Activated naive CD4-positive, alpha-beta T cell treated with anti-CD3 and anti-CD28 coated beads, Interleukin-2, amount 50 U/mL, for 24 hours (primary cell): ENCODE data around the gene PARVG.

Experiments used
- H3K27ac Mint-ChIP-seq: one replicate; pipeline ENCODE4 v1.8.0; 2021; ENCODE audit warnings: mild to moderate bottlenecking, mixed read lengths
- H3K27me3 Mint-ChIP-seq: one replicate; pipeline ENCODE4 v1.8.0; 2021; ENCODE audit warnings: mixed read lengths
- H3K36me3 Mint-ChIP-seq: one replicate; pipeline ENCODE4 v1.8.0; 2021; ENCODE audit warnings: mixed read lengths
- H3K4me1 Mint-ChIP-seq: one replicate; pipeline ENCODE4 v1.8.0; 2021; ENCODE audit warnings: mixed read lengths
- H3K4me3 Mint-ChIP-seq: one replicate; pipeline ENCODE4 v1.8.0; 2021; ENCODE audit warnings: mild to moderate bottlenecking, mixed read lengths
- H3K9me3 Mint-ChIP-seq: one replicate; pipeline ENCODE4 v1.8.0; 2021; ENCODE audit warnings: mixed read lengths

The PARVG gene

DNA sequence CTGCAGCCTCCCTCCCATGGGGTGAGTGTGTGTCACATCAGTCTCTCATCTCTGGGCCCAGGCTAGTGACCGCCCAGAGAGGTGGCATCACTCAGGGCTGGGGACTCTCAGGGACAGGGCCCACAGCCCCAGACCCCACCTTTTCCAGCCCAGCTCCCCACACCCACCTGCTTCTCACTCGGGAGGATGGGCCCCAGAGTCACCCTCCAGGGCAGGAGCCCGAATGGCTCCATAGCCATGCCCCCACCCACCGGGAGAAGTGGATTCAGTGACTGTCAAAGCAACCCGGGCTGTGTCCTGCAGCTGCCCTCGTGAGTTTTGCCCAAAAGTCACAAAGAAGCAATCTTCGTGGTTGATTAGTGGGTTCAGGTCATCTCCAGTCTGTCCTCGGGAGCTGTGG lies 26.0 kb downstream of the PARVG start:
- peak overlapping the region; percentile 72 for H3K27ac Mint-ChIP-seq
- peaks cover 10% of the 10 kb centered on the region for H3K4me1 Mint-ChIP-seq

DNA sequence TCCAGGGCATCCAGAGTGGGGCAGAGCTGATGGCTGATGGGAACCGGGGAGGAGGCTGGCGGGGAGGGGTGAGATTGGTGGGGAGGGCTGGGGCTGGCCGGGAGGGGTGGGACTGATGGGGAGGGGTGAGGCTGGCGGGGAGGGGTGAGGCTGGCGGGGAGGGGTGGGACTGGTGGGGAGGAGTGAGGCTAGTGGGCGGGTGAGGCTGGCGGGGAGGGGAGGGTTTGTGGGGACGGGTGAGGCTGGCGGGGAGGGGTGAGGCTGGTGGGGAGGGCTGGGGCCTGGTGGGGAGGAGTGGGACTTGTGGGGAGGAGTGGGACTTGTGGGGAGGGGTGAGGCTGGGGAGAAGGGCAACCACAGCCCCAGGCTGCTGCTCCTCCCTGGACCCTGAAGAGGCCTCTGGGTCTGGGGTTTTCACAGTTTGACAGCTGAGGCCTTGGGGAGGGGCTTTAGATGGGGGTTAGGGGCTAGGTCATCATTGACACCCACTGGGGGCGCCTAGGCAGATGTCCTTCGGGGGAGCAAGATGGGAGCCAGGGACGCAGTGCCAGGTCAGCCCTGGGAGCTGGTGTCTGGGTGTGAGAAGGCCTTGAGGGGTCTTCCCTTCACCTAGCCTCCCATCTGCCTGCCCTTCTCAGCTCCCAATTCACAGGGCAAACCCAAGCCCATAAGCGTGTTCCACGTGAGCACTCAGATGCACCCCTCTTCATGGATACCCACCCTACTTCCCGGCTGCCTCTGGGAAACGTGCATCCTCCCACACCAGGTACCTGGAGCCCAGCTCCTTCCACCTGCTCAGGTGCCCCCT lies 26.7 kb downstream of the PARVG start:
- H3K36me3 Mint-ChIP-seq: peaks cover 29% of the 10 kb centered on the region
- H3K27ac Mint-ChIP-seq: peak overlapping the region; percentile 72
- H3K27me3 Mint-ChIP-seq: no peaks in the 10 kb centered on the region
- peaks cover 13% of the 10 kb centered on the region for H3K9me3 Mint-ChIP-seq
- no peak overlapping the region for H3K4me3 Mint-ChIP-seq
- H3K4me1 Mint-ChIP-seq: peaks cover 10% of the 10 kb centered on the region

More for the DNA sequence above, 26.0 kb downstream of the PARVG start:
- H3K9me3 Mint-ChIP-seq: peaks cover 13% of the 10 kb centered on the region
- H3K4me3 Mint-ChIP-seq: no peak overlapping the region
- no peaks in the 10 kb centered on the region for H3K27me3 Mint-ChIP-seq
- peaks cover 33% of the 10 kb centered on the region for H3K36me3 Mint-ChIP-seq

DNA sequence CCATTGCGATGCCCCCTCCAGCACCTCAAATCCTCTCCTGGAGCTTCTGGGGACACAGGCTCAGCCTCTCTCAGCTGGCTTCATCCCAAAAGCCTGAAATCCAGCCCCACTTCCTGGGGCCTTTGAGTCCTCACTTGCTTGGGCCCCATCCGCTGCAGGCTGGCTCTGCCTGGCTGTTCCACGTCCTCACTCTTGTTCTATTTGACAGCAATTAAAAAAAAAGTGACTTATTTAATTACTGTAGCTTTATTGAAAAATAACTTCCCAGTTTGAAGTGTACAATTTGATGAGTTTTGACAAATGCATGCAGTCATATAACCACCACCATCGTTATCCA lies 27.2 kb downstream of the PARVG start:
- peaks cover 10% of the 10 kb centered on the region for H3K4me1 Mint-ChIP-seq
- H3K27ac Mint-ChIP-seq: no peak overlapping the region
- H3K27me3 Mint-ChIP-seq: no peaks in the 10 kb centered on the region
- no peak overlapping the region for H3K4me3 Mint-ChIP-seq
- peaks cover 28% of the 10 kb centered on the region for H3K36me3 Mint-ChIP-seq
- peaks cover 13% of the 10 kb centered on the region for H3K9me3 Mint-ChIP-seq

DNA sequence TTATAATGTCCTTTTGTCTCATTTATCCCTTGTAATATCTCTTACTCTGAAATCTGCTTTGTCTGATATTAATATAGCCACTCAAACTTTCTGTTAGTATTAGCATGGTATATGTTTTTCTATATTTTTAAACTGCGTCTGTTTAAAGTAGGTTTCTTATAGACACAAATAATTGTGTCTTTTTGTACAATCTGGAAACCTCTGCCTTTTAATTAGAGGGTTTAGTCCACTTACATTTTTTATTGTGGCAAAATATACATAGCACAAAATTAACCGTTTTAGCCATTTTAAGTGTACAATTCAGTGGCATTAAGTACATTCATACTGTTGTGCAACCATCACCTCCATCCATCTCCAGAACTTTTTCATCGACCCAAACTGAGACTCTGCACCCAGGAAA lies 28.6 kb downstream of the PARVG start:
- H3K27me3 Mint-ChIP-seq: no peaks in the 10 kb centered on the region
- no peak overlapping the region for H3K4me3 Mint-ChIP-seq
- no peak overlapping the region for H3K27ac Mint-ChIP-seq
- H3K4me1 Mint-ChIP-seq: peaks cover 10% of the 10 kb centered on the region
- H3K36me3 Mint-ChIP-seq: peaks cover 25% of the 10 kb centered on the region
- peaks cover 13% of the 10 kb centered on the region for H3K9me3 Mint-ChIP-seq

DNA sequence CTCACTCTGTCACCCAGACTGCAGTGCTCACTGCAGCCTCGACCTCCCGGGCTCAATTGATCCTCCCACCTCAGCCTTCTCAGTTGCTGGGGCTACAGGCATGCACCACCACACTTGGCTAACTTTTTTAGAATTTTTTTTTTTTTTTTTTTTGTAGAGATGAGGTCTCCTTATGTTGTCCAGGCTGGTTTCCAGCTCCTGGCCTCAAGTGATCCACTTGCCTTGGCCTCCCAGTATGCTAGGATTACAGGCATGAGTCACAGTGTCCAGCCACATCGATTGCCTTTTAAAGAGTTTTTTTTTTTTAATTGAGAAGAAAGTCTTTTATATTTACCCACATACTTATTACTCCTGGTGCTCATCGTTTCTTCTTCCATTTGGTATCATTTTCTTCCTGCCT lies 30.0 kb downstream of the PARVG start:
- Mint-ChIP-seq H3K27ac (no peak overlapping the region), H3K27me3 (no peaks in the 10 kb centered on the region), H3K9me3 (peaks cover 13% of the 10 kb centered on the region), H3K36me3 (peaks cover 22% of the 10 kb centered on the region), H3K4me1 (peaks cover 10% of the 10 kb centered on the region), H3K4me3 (no peak overlapping the region)

DNA sequence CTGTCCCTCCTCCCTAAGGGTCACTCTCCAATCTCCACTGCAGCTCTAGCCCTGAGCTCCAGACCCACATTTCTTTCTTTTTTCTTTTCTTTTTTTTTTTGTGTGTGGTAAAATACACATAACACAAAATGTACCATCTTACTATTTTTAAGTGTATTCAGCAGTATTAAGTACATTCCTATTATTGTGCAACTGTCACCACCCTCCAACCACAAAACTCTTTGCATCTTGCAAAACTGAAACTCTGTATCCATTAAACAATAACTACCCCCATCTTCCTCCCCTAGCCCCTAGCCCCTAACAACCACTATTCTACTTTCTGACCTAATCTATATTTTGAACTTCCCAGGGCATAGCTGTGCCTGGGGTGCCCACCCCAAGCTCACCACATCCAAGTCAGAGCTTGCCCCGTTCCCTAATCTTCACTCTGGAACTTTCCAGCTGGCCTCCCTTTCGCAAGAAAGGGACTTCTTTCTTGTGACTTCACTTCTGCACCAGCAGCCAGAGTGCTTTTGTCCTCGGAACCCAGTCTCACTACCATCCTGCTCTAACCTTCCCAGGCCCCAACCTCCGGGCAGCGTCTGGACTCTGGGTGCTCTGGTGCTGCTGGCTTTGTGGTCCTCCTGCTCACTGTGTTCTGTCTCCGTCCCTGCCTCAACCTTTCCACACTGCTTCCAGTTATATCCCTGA lies 30.7 kb downstream of the PARVG start:
- Mint-ChIP-seq H3K27ac (no peak overlapping the region), H3K27me3 (no peaks in the 10 kb centered on the region), H3K4me3 (no peak overlapping the region), H3K36me3 (peaks cover 22% of the 10 kb centered on the region), H3K9me3 (peaks cover 13% of the 10 kb centered on the region), H3K4me1 (peaks cover 10% of the 10 kb centered on the region)

DNA sequence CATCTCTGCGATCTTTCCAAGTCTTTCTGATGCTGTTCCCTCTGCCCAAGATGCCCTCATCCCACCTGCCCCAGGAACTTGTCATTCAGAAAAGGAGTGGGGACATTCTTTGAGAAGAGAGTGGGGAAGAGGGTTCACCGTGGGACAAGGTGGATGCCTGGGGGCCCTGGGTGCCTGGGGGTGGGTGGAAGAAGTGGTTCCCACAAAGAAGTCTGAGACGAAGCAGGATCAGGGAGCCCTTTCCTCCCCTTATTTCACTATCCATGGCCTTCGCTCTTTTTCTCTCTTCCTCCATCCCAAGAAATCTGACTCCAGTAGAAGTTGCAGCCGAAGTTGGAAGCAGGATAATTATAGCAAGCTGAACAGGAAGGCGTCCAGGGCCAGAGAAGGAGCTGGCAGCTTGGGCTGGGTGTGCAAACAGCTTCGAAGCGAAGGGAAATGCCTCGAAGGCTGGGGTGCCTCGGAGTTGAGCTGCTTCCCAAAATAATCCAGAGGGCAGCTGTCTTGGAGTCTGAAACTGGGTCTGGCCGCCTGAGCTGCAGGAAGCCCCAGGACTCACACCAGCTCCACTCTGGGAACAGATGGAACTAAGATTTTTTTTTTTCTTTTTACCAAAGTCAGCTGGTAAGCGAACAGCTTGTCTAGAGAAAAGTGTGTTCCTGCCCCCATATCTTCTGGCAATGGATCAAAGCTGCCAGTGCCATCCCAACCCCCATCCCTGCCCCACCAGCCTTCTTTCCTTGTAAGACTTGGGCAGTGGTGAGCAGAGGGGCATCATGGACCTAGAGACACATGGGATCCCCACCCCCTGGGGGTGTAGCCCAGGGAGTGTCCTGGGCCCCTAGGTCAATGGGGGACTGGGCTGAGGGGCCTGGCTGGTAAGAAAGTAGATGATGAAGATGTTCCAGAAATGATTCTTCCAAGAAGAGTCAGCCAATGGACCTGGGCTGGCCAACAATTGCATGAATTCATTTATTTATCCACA lies 31.5 kb downstream of the PARVG start:
- H3K36me3 Mint-ChIP-seq: peaks cover 22% of the 10 kb centered on the region
- H3K4me3 Mint-ChIP-seq: no peak overlapping the region
- H3K27ac Mint-ChIP-seq: no peak overlapping the region
- peaks cover 10% of the 10 kb centered on the region for H3K4me1 Mint-ChIP-seq
- no peaks in the 10 kb centered on the region for H3K27me3 Mint-ChIP-seq
- H3K9me3 Mint-ChIP-seq: peaks cover 13% of the 10 kb centered on the region

DNA sequence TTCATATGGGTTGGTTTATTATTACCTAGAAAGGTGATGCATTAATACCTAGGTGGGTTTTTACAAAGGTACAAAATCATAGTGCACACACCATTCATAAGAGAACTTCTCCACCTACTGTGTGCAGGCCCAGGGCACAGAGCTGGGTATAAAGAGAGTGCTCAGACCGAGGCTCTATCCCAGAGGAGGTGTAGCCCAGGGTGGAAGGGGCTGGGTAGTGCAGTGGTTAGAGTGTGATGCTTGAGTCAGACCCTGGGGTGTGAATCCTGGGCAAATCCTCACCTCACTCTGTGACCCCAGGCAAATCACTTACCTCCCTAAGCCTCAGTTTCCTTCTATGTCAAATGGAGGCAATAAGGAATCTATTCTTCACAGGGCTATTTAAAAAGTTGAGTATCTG lies 32.2 kb downstream of the PARVG start:
- Mint-ChIP-seq H3K4me1 (peaks cover 9% of the 10 kb centered on the region), H3K27me3 (no peaks in the 10 kb centered on the region), H3K9me3 (peaks cover 13% of the 10 kb centered on the region), H3K4me3 (no peak overlapping the region), H3K27ac (no peak overlapping the region), H3K36me3 (peaks cover 22% of the 10 kb centered on the region)

DNA sequence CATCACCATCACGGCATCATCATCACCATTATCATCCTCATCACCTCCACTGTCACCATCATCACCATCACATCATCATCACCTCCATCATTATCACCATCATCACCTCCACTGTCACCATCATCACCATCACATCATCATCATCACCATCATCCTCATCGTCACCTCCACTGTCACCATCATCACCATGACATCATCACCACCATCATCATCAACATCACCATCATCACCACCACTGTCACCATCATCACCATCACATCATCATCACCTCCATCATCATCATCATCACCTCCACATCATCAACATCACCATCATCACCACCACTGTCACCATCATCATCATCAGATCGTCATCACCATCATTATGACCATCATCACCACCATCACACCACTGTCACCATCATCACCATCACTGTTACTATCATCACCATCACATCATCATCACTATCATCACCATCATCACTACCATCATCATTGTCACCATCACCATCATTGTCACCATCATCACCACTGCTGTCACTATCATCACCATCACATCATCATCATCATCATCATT lies 32.8 kb downstream of the PARVG start:
- Mint-ChIP-seq H3K27me3 (no peaks in the 10 kb centered on the region), H3K36me3 (peaks cover 22% of the 10 kb centered on the region), H3K4me3 (no peak overlapping the region), H3K27ac (no peak overlapping the region), H3K4me1 (peaks cover 4% of the 10 kb centered on the region), H3K9me3 (peaks cover 13% of the 10 kb centered on the region)

DNA sequence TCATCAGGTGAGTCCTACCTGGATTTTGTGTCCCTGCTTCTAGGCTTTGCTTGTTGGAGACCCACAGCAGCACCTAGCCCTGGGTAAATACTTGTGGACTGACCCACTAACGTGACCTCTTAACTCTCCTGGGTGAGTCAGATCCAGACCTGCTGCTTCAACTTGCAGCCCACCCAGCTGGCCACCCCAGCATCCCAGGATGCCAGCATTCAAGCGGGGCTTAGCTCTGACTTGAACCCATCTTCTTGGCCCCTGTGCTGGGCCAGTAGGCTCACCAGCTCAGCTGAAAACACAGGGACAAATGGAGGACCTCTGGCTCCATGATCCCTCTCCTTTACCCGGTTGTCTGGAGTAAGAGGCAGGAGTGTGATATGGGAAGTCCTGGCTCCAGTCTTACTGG lies 33.5 kb downstream of the PARVG start:
- no peak overlapping the region for H3K4me3 Mint-ChIP-seq
- peaks cover 18% of the 10 kb centered on the region for H3K36me3 Mint-ChIP-seq
- H3K4me1 Mint-ChIP-seq: no peaks in the 10 kb centered on the region
- no peaks in the 10 kb centered on the region for H3K27me3 Mint-ChIP-seq
- H3K9me3 Mint-ChIP-seq: peaks cover 9% of the 10 kb centered on the region
- H3K27ac Mint-ChIP-seq: no peak overlapping the region

DNA sequence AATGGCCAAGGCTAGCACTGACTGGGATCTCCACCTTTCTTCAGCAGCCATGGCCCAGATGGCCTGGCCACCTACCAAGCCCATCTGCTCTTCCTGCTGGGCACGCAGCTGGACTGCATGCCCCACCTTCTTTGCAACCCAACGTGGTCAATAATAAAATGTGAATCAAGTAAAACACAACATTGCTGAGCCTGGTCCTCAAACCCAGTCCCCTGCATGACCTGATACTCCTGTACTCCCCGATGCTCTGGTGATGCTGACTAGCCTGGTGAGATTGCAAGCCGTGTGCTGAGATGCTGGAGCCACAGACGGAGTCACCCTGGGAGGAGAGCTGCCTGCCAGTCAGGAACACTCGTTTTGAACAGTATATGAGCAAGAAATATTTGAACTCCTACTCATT lies 34.0 kb downstream of the PARVG start:
- Mint-ChIP-seq H3K36me3 (peaks cover 12% of the 10 kb centered on the region), H3K27ac (no peak overlapping the region), H3K9me3 (peaks cover 5% of the 10 kb centered on the region), H3K27me3 (no peaks in the 10 kb centered on the region), H3K4me1 (no peaks in the 10 kb centered on the region), H3K4me3 (no peak overlapping the region)

DNA sequence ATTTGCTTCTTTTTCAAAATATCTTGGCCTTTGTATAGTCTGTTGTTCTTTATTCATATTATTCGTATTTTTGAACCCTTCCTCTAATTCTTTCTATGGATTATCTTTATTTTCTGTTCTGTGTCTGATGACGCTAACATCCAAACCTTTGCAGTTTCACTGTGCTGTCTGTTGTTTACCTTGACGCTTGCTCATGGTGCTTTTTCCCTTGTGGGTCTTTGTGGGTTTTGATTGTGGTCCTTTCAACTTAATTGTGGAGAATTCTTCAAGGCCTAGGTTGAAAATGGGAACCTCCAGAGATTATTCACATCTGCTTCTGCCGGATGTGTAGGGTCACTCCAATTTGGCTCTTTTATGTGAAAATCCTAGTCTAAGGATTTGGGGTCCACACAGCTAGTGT lies 34.6 kb downstream of the PARVG start:
- Mint-ChIP-seq H3K27ac (no peak overlapping the region), H3K9me3 (no peaks in the 10 kb centered on the region), H3K4me3 (no peak overlapping the region), H3K4me1 (no peaks in the 10 kb centered on the region), H3K36me3 (peaks cover 7% of the 10 kb centered on the region), H3K27me3 (no peaks in the 10 kb centered on the region)

DNA sequence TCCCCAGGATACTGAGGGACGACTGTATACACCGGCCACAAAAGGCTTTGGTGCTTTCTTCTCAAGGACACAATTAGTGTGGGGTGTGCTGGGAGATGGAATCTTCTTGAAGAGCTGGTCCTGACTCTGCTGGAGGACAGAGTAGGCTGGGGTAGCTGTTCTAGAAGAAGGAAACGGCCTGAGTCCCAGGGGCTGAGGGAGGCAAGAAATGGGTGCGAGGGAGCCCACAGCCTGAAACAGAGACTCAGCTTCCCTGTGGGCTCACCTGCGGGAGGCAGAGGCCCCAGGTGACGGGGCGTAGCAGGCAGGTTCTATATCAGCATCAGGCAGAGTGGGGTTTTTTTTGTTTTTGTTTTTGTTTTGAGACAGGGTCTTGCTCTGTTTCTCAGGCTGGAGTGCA lies 36.6 kb downstream of the PARVG start:
- H3K9me3 Mint-ChIP-seq: no peaks in the 10 kb centered on the region
- no peaks in the 10 kb centered on the region for H3K4me1 Mint-ChIP-seq
- no peak overlapping the region for H3K27ac Mint-ChIP-seq
- no peak overlapping the region for H3K4me3 Mint-ChIP-seq
- no peaks in the 10 kb centered on the region for H3K27me3 Mint-ChIP-seq
- no peaks in the 10 kb centered on the region for H3K36me3 Mint-ChIP-seq

DNA sequence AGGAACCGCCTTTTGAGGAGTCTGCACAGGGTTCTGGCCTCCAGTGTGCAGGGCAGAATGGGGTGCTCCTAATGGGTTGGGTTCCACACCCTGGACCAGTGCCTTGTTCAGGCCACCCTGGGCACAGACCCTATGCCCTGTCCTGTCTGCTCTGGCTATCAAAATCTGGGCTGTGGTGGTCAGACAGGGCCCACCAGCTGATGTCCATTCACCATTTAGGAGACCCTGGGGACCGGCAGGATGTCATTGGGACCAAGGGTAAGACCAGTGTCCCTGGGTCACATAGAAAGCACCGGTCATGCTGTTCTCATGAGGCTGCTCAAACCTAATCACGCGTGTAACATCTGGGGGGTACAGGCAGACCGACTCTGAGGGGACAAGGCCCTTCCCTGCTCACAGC lies 37.3 kb downstream of the PARVG start:
- no peaks in the 10 kb centered on the region for H3K36me3 Mint-ChIP-seq
- H3K9me3 Mint-ChIP-seq: no peaks in the 10 kb centered on the region
- H3K4me3 Mint-ChIP-seq: no peak overlapping the region
- no peaks in the 10 kb centered on the region for H3K4me1 Mint-ChIP-seq
- no peaks in the 10 kb centered on the region for H3K27me3 Mint-ChIP-seq
- H3K27ac Mint-ChIP-seq: no peak overlapping the region

DNA sequence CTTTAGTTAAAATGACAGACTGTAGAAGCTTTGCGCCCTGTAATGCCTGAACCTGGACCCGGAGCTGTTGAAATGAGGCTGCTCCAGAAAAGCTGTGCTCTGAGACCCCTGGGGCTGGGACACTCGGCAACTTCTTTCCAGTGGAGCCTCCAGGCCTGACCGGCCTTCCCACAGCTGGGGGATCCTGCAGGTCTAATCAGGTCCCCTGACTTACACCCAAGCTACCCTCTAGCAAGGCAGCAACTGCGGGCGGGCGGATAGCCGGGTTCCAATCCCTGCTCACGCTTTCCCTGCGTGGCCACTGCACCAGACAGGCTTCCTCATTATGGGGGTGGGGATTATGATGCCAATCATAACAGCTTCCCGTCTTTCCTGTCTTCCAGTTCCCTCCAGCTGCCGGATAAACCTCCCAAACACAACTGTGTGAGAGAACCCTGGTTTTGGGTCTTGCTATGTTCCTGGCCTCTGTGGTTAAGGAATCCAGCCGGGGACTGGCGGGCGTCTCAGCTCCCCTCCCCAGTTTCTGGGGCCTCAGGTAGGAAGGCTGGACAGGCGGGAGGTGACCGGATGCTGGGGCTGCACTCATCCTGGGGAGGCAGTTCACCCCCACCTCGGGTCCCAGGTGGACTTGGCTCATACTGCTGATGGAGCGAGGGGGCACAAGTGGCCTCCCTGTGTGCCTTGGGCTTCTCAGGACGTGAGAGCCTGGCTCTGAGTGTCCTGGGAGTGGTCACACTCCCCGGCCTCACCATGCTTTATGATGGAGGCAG lies 38.6 kb downstream of the PARVG start:
- H3K36me3 Mint-ChIP-seq: no peaks in the 10 kb centered on the region

More for the DNA sequence above, 38.6 kb downstream of the PARVG start:
- H3K9me3 Mint-ChIP-seq: no peaks in the 10 kb centered on the region
- H3K4me3 Mint-ChIP-seq: no peak overlapping the region
- H3K27ac Mint-ChIP-seq: no peak overlapping the region
- H3K27me3 Mint-ChIP-seq: no peaks in the 10 kb centered on the region
- H3K4me1 Mint-ChIP-seq: no peaks in the 10 kb centered on the region
